ENCODE measurements around the gene FRS2.

FRS2 gene

GRCh38 chr12:69459477-69459876, 10.7 kb upstream of the FRS2 start:
- DNase-seq, result peak in 26 of 51 donors; percentile 5 to 74 (median 28)

- no peak for DNase-seq
Observed at GRCh38 chr12:69464428-69464827, 5.8 kb upstream of the FRS2 start.

DNA sequence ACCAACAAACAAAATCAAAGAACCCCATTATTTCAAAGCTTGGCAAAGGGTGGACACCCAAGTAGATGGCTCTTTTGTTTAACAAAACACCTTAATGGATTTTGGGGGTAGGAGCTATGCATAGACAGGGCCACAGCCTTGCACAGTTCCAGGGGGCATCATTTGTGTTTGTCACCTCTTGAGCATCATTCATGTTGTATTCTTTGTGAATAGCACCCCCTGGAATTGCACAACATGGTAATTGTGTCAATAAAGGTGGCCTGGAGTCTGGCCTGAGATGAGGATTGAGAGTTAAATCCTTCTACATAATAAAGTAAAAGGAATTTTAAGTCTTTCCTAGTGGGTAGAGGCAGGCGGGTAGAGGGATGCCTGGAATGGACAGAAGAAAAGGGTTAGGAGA, 3.3 kb upstream of the FRS2 start:
- DNase-seq, result peak in 1 of 51 donors; percentile 10

DNA sequence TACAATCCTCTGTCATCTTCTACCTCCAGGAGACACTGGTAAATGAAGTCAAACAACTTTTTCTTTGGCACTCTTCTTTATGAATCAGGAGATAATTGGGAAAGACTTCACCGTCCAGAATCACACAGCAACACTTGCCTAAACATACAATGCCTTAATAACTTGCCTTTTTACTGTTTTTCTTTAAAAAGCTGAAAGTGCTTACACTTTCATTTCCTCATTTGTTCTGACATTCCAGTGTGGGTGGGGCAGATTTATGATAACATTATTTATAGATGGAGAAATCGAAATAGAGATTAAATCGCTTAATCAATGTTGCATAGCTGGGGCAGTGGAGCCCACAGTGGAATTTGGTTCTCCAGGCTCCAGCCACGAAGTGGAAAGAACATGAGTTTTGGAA, 2.8 kb upstream of the FRS2 start:
- no peak for DNase-seq

DNA sequence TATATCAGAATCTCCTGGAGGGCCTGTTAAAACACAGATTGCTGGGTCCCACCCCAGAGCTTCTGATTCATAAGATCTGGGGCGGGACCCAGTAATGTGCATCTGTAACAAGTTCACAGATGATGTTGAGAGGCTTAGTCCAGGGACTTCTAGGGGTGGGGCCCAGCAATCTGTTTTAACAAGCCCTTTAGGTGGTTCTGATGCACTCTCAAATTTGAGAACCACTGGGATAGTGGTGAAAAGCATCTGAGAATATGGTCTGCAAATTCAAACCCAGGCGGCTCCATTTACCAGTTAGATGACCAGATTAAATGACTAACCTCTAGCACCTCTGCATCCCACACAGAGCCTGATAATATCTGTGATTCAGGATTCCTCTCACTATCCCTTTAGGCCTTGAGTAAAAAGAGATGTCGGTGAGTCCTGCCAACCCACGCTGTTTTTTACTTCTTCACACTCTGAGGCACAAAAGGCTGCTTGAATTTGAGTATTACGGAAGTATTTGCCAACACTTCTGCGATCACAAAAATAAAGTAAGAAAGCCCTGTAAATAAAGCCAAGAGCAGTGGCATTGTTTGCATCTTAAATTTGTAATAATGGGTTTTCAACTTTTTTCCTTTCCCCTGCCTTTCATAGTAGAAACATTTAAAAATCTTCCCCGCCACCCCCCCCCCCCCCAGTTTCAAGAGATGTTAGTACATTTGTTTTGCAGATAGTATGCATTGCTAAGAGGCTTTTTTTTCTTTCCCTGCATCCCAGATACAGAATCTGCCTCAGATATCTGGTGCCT, 1.8 kb upstream of the FRS2 start:
- no peak for DNase-seq

DNA sequence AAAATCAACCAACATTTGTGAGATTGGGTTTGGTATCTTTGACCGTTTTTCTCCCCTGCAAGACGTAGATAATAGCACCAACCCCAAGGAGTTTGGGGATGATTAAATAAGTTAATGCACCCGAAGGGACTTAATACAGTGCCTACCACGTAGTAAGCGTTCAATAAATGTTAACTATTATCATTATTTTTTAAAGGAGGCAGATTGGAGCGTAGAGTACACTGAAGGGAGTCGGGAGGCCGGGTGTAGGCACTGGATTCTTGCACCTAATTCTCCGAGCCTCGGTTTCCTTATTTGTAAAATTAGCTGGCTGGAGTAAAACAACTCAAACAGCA, 367 bp upstream of the FRS2 start:
- DNase-seq, result no peak

- DNase-seq, result no peak
Observed at GRCh38 chr12:69471076-69471430, 865 bp downstream of the FRS2 start.

- DNase-seq, result no peak
Observed at GRCh38 chr12:69471667-69472385, 1.6 kb downstream of the FRS2 start.

DNA sequence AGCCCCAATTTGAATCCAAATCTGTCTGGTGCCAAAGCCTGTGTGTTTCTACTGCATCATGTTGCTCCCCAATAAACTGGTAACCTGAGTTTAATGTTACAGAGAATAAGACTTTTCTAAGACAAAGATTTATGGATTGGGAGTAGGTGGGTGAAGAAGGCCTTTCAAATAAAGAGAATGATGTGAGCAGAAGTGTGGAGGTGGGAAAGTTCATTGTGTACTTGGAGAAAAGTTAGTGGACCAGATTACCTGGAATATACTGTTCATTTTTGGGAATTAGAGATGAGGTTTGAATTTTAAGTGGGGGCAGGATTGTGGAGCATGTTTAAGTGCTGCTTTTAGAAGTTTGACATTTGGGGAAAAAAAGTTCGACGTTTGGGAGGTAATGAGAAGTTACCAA, 3.1 kb downstream of the FRS2 start:
- no peak for DNase-seq

DNA sequence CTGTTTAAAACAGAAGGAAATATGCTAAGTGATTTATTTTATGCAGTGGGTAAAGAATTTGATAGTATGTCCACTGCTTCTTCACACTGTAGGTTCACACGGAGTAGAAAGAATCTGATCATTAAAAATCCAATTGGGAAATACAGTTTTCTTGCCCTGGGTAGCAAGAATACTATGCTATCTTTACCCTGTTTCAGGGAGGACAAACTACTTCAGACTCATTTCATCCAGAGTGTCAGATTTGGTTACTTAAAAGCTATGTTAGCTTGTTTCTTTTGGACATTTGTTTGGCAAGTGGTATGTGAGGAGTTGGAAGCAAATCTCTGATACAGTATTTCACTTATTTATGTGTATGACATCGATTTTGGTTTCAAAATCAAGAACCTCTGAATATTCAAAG, 4.3 kb downstream of the FRS2 start:
- DNase-seq, result no peak

DNA sequence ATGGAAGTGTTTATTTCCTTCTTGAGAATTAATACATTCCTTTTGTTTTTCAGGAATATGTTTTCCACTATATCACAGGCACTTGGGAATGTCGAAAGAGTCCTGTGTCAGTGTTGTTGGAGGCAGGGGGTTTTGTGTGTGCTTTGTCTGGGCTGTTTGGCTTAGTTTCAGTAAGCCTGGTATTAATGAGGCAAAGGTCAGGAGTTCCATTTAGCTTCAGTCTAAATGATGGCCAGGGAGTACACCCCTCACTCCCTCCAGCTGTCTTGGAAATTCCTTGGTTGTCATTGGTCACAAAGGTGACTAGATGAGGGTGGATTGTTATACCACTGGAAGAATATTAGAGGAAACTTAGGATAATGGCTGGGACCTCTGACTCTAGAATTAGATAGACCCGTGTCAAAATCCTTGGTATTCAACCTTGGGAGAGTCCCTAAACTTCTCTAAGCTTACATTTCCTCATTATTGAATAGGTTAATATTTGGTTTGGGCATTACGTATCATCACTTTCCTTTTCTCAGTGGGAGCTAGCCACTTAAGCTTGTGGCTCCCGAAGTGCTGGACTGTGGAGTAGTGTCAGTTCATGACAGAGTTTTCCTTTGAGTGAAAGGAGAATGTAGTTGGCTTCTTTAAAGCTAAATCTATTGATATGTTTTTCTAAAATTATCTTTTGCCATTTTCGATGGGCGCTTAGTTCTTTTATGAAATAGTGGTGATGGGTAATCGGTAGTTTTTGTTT, 5.2 kb downstream of the FRS2 start:
- DNase-seq, result peak in 2 of 51 donors; percentile 29 to 64

DNA sequence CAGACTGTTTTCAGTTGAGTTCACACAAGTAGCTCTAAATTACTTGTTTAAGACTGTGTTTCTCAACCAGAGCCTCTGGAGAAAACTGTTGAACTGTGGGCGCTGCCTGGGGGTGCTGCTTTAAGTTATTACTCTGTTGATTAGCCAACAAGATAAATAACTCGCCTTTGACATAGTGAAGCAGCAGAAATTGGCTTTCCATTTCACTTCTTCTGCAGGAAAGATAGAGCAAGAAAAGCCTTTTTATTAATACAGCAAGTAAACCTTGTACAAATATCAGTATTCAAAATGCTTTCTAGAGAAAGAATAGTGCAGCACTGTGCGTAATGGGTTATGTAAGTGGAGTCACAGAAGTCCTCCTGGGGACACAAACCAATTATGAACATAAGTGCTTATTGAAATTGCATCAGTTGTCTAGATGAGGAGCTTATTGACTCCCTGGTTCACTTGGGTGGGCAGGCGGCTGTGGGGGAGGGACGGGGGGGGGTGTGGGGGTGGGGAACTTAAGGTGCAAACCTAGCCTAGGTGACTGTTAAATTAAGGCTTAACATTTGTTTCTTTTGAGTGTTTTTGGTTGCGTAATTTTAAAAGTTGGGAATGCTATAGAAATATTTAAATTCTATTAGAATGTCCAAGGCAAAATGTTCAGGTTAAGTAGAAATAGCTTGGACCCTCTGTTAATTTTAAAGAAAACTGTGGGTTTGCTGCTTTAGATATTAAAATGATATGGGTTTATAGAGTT, 6.3 kb downstream of the FRS2 start:
- peak in 2 of 51 donors; percentile 10 to 58 for DNase-seq

GRCh38 chr12:69479675-69480074, 9.5 kb downstream of the FRS2 start:
- DNase-seq, result no peak

DNA sequence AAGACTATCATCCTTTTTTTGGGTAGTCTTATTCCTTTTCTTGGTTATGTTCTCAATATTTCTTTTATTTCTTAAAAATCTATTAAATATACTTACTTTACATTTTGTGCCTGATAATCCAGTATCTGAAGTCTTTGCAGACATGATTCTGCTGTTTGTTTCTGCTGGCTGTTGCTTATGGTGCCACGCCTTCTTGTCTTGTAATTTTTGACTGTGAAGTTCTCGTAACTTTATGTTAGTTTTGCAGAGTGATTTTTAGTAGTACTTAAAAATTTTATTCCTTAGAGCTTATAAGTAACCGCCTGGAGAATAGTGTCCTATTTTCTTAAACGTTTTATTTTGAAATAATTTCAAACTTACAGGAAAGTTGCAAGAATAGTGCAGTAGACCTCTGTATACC, 10.5 kb downstream of the FRS2 start:
- no peak for DNase-seq

DNA sequence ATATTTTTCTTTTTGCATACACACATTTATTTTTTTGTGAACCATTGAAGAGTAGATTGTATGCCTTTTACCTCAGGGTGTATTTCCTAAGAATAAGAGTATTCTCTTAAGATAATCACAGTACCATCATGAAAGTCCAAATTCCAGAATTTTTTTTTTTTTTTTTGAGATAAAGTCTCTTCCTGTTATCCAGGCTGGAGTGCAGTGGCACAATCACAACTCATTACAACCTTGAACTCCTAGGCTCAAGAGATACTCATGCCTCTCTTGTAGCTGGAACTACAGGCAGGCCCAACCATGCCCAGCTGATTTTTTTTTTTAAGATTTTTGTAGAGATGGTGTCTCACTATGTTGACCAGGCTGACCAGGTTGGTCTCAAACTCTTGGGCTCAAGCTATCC, 10.9 kb downstream of the FRS2 start:
- DNase-seq, result no peak

DNA sequence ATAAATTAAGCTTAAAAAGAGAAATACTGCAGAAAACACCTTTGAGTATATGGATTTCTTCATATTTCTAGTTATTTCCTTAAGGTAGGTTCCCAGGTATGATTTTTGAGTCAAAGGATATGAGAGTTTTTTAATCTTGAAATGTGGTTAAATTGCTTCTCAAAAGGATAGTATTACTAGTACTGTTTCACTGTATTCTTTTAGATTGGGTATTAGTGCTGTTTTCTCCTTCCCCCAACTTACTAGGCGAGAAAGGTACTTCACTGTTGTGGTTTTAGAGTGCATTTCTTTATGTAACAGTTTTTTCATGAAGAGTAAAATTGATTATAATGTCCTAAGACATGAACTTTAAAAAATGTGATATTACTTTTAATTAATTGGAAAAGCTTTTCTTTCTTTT, 13.5 kb downstream of the FRS2 start:
- no peak for DNase-seq

- peak in 1 of 51 donors; percentile 5 for DNase-seq
Observed at GRCh38 chr12:69484428-69484827, 14.2 kb downstream of the FRS2 start.

DNA sequence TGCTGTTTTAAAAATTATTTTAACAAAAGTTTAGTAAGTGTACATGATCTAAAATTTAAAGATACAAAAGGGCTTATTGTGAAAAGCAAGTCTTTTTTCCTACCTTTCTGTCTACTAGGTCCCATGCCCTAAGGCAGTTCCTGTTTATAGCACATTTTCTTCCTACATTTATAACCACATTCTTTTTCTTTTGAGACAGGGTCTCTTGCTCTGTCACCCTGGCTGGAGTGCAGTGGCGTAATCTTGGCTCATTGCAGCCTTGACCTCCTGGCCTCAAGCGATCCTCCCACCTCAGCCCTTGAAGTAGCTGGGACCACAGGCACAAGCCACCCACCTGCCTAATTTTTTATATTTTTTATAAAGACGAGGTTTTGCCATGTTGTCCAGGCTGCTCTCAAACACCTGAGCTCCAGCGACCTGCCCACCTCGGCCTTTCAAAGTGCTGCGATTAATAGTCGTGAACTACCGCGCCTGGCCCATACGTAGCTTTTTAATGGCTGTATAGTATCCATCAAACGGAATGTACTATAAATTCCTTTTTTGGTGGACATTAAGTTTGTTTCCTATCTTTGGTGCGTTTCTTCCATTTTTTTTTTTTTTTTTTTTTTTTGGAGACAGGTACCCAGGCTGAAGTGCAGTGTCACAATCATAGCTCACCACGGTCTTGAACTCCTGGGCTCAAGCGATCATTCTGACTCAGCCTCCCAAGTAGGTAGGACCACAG, 20.9 kb downstream of the FRS2 start:
- no peak for DNase-seq

DNA sequence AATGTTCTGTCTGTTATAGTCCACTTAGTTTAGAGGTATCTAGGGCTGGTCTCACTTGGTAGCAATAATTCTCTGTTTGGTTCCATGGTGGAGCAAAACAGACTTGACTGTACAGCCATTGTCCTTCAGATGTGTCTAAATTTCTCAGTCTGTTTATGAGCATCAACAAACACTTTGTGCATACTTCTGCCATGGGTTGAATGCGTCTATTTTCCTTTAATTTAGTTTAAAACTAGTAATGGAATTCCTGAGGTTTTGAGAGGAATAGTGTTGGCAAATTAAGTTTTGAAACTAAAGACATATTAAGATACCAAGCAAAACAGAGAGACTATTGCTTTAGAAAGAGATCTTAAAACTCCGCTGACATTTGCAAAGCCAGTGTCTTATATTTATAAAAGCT, 22.6 kb downstream of the FRS2 start:
- DNase-seq, result no peak

DNA sequence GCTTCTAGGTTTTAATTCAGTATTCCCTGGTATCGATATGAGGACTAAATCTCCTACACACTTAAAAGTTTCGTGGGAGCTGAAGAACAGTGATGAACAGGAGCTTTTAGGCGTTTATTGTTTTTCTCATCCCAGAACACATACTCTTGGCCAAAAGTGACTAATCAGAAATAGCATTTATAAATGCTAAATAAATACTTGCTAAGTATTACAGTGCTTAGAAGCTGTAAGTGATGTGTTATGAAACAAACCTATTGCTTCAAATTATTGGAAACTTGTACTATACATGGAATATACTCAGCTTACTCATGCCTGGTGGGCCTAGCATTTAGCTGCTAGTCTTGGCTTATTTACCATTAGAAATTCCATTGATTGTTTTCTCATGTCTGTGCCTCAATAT, 24.9 kb downstream of the FRS2 start:
- DNase-seq, result no peak

GRCh38 chr12:69497308-69498026, 27.3 kb downstream of the FRS2 start:
- DNase-seq, result no peak

Measured in hypothalamus (tissue), 51 donors.